HG03045 (cell line): ENCODE data around the gene FGGY.

Experiments
- ATAC-seq: cut with Tn5 transposase; IDR thresholded peaks from one replicate; pipeline ENCODE4 v1.9.1; 2021; ENCODE audit warnings: mild to moderate bottlenecking, moderate library complexity; ENCODE audit not compliant: unreplicated experiment

Gene FGGY

DNA sequence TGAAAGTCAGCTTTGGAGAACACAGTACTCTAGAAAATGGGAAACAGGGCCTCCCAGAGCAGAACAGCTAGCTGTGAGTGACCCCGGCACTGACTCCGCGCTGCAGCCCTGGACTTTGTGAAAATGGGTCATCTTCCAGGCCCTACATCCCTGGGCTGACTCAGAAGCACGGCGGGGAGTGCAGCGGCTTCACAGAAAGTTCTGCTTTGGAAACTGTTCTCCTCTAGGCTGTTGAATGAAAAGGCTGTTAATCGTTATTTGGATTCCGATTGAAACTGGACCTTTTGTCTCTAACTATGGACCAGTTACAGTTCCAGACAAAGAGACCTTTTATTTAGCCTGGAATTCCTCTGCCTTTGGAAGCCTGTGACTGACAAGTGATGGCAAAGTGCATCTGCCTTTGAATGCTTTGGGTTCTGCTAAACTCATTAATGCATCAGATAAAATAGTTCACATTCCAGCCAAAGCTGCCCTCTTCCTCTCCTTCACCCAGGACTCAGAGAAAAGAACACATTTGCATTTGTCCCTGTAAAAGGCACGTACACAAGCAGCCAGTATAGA, 372.9 kb downstream of the FGGY start:
- no peak for ATAC-seq

DNA sequence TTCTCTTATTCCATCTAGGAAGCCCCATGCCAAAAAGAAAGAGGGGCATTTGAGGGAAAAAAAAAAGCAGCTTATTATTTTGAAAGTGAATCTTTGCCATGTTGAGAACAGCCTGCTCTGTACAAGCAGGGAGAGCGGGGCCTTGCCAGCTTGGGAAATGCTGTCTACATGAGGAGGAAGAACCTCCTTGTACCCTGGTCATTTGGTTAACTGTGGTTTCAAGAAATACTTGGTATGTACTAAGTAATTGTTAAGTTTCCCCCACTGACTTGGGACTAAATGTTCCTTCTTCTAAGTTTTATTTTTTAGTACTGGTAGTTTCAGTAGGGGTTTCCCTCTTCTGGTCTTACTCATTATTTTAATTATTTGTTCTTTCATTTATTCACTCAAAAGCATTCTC, 373.8 kb downstream of the FGGY start:
- no peak for ATAC-seq

DNA sequence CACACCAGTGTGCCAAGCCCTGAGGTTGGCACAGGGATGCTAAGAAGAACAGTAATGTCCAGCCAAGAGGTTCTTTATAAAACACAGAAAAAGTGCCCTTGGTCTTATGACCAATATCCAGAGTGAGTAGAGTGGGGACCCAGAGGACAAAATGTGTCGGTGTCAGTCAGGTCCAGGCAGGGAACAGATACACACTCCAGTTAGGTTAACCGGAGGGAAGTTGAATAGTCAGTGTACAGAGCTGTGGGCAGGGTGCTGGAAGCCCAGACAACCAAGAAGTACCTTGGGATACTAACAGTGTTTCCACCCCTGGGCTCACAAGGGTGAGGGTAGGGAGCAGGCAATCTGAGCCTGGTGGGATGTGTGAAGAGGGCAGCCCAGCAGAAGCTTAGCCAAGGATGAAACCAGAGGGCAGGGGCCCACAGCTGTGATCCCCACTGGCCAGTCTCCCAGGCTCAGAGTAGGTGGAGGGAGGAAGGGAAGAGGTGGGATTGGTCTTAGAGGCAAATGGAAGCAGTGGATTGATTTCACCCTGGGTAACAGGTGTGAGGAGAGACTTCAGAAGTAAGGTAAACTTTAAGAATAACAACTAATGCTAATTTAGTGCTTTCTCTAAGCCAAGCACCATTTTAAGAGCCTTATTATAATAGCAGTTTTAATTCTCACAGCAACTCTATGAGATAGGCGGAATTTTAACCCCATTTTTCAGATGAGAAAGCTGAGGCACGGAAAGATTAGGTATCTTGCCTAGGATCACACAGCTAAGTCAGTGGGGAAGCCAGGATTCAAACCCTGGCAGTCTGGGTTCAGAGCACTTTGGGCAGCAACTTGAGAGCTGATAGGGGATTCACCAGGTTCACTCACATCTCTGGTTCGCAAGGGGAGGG, 374.4 kb downstream of the FGGY start:
- no peak for ATAC-seq

DNA sequence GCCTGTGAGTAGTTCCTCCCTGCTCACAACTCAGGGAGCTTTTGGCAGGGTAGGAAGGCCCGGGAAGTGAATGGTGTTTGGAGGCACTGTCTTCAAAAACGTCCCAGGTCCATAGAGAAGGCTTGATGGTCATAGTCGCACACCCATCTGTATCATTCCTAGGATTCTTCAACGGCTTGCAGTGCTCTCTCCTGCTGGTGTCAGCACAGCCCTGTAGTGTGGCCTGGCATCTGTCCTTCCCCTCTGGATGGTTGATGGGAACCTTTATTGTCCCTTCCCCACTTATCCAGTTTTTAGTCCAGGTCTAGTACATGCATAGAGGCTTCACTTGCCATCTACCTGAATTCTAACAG, 375.0 kb downstream of the FGGY start:
- ATAC-seq: no peak

DNA sequence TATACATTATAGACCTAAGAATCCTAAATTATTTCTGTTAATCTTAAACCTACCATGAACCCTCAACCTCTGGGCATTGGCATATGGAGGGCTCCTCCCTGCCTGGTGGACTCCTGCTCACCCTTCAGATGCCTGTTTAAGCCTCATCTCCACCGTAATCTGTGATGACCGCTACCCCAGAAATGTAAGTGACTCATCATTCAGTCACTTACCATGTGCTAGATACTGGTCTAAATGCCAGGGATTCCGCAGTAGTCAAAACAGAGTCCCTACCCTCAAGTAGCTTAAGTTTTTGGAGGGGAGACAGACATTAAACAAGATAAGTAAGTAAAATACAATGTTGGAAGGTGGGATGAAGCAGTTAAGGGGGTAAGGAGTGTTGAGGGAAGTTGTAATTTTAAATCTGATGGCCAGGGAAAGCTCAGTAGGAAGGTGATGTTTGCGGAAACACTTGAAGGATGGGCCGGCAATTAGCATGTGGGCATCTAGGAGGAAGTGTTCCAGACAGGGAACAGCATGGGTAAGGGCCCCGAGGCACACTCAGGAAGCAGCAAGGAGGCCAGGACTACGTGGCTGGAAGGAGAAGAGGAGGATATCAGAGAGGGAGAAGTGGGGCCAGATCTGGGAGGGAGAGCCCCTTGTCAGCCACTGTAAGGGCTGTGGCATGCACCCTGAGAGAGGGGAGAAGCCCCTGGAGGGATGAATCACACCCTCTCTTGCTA, 376.1 kb downstream of the FGGY start:
- ATAC-seq: no peak

DNA sequence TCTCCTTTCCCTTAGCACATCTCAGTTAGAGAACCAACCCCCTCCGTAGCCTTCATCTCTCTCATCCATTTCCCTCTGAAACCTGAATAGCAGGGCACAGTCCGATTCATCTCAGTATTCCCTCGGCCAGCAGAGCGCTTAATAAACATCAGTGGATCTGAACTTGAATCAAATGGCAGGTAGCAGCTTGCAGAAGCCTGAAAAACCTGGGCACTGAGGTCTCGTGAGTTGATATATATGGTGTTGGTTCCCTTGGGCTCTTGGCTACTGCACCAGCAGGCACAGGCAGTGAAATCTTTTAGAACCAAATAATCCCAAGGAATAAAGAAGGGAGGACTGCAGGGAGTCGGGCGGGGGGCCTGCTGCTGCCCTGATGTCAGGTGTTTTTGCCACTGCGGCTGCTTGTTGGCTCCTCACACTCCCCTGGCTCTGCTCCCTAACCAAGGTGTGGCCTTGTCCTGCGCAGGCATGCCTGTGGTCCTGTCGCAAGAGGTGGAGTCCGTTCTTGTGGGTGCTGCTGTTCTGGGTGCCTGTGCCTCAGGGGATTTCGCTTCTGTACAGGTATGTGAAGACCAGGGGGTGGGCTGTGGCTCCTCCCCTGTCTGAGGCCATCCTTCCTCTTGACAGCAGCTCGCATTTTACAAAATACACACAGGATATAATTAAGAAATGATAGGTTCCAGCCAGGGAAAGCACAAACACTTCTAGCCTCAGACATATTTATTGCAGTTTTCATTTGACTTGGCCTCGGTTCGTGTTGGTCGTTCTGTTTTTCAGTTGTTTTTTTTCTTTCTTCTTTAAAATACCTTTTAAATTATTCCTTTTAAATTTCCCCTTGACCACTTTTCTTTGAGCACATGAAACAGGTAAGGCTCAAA, 376.9 kb downstream of the FGGY start:
- no peak for ATAC-seq

DNA sequence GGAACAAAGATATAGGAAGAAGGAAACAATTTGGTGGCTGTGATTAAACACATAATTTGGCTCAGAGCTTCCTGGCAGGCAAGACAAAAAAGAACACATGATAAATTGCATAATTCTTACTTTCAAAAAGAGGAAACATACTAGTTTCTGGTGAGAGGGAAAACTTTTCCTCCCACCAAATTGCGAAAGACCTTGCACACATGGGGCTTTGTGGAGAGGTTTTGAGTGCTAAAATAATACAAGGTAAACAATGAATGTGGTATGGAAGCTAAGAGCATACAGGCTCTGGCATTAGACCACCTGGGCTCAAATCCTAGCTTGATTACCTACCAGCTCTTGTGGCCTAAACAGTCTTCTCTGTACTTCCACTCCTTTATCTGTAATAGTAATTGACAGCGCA, 377.7 kb downstream of the FGGY start:
- no peak for ATAC-seq

GRCh38 chr1:59675936-59676335, 379.0 kb downstream of the FGGY start:
- ATAC-seq: no peak

- ATAC-seq: no peak
Measured at GRCh38 chr1:59678040-59678439, 381.1 kb downstream of the FGGY start.

- no peak for ATAC-seq
Measured at GRCh38 chr1:59678493-59679228, 381.8 kb downstream of the FGGY start.

DNA sequence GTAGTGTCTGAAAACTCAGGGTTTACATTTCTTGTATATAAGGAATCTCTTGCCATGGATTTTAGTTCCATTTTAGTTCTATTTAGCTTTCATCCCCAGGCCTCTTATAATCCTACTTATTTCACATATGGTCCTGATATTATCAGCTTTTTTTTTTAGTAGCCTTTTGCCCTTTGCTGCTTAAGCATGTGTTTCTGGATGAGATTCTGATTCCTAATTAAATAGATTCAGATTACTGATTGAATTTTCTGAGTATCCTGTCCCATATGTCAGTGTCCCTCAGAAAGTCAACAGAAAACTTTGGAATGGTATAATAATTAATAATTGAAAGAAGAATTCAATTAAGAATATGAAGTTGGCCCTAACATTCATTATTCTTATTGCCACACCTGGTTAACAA, 383.1 kb downstream of the FGGY start:
- ATAC-seq: no peak

- no peak for ATAC-seq
Measured at GRCh38 chr1:59682396-59683080, 385.6 kb downstream of the FGGY start.

- no peak for ATAC-seq
Measured at GRCh38 chr1:59683197-59683596, 386.3 kb downstream of the FGGY start.

DNA sequence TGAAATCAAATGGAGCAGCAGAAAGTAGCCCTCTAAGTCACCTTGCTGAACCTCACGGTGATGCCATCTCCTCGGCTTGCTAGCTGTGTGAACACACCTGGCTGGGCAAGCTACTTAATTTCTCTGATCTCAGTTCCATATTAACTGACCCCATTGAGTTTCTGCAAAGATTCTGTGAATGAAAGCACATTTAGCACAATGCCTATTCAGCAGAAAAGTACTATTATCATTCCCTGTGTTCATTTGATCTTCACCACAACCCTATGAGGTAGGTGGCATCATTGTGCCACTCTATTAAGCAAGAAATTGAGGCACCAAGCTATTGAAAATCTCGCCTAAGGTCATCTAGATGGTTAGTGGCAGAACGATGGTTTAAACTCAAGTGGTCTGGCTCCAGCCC, 387.8 kb downstream of the FGGY start:
- ATAC-seq: no peak

DNA sequence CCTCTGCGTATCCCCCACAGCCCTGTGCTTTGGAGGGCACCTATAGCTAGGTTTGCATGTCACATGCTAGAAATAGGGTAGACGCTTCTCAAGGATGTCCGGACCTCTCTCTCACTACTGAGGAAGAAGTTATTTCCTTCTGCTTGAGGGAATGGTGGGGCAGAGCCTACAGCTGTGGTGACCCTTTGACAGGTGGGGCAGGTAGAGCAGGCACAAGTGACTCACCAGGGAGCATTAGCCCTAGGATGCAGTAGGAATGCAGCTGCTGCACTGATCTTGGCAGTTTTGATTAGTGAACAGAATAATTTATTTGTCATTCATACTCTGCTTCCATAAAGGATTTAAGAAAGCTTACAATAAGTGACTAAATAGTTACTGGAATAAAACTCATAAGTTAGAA, 388.2 kb downstream of the FGGY start:
- ATAC-seq: no peak

DNA sequence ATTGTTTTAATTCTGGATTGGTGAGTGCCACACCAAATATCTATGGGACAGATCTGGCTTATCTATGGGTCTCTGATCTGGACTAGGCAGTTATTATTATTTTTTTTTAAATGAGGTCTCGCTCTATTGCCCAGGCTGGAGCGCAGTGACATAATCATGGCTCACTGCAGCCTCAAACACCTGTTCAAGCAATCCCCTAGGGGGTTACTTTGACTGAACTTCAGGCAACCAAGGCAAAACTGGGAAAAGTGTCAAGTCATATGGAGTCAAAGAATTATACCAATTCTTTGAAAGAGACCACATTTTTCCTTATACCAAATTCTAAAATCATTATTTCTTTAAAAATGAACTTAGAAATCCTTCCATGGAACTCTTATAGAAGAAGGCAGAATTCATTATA, 388.8 kb downstream of the FGGY start:
- no peak for ATAC-seq

- no peak for ATAC-seq
Measured at GRCh38 chr1:59686170-59686569, 389.3 kb downstream of the FGGY start.

GRCh38 chr1:59686574-59686973, 389.7 kb downstream of the FGGY start:
- no peak for ATAC-seq

DNA sequence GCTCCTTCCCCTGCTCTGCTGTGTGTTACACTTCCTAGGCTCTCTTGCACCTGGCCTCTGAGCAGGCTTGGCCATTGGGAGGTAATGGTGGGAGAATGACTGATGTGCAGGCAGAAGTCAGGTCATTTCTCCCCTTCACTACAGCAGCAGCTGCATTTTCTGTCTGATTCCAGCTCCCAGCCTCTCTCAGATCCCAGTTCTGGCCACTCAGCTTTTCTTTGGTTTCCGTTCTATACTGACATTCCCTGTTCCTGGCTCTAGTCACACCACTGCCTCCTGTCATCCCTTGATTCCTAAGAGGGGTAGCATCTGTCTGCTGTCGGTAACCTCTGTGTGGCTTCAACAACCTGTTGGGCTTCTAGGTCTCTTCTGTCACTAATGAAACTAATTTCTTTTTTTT, 390.2 kb downstream of the FGGY start:
- no peak for ATAC-seq

DNA sequence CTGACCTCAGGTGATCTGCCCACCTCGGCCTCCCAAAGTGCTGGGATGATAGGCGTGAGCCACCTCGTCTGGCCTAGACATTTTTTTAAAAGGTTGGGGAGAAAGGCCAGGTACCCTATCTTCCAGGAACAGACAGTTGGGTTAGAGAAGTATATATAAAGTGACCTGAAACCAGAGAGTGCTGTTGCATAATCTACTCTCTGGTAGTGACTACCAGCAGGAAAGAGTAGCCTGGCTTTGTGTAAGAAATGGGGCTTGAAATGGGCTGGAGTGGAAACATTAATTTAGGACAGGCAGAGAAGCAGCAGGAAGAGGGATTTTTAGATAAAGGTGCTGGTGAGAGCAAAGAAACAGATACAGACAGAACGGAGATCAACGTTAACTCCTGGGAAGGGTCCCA, 392.1 kb downstream of the FGGY start:
- no peak for ATAC-seq
